IMR-90 (cell line): Measurements from ENCODE around the gene YBX1. TPM values are rescaled to one million over a fixed set of nuclear protein-coding genes. Genes with fewer than 3 reads are reported as not detected.

Experiments used
- ATAC-seq: fragments of 200-7000 bp; cut with Tn5 transposase; 2 replicates; pipeline ENCODE4 v1.9.1; 2020; ENCODE audit warnings: low read depth, mild to moderate bottlenecking, moderate library complexity
- BruUV-seq: library from RNA; stranded (reverse); fragments of 400-500 nt; replicated peaks from 2 replicates; lab custom pipeline; 2021; lab: Mats Ljungman, UMichigan
- CTCF ChIA-PET: fragments of 300-600 bp; formaldehyde crosslinking; extraction: SDS; loops from one replicate; lab custom pipeline; 2021; ENCODE audit warnings: antibody characterized with exemption; lab: Yijun Ruan, JAX
- POLR2A ChIA-PET: fragments of 300-600 bp; sonication (Branson Sonifier 250); formaldehyde crosslinking; loops from one replicate; lab custom pipeline; 2022; ENCODE audit warnings: antibody characterized with exemption; ENCODE audit not compliant: unreplicated experiment; lab: Charles Lee
- DNase-seq: peaks from one replicate; pipeline ENCODE4 v3.0.0; 2013
- H2AFZ ChIP-seq: replicated peaks from 2 replicates; pipeline ENCODE3; 2013; ENCODE audit warnings: low read length, mild to moderate bottlenecking; ENCODE audit not compliant: poor library complexity
- H2AK5ac ChIP-seq: 2 replicates; pipeline ENCODE4 v1.6.1; 2013; ENCODE audit warnings: low read depth, low read length, inconsistent platforms
- H2AK9ac ChIP-seq: replicated peaks from 2 replicates; pipeline ENCODE3; 2013; ENCODE audit warnings: mild to moderate bottlenecking, low read depth, low read length, moderate library complexity; ENCODE audit not compliant: poor library complexity
- H2BK120ac ChIP-seq: 2 replicates; pipeline ENCODE4 v1.6.1; 2013; ENCODE audit warnings: low read depth, low read length, inconsistent platforms
- H2BK15ac ChIP-seq: 3 replicates; pipeline ENCODE4 v1.6.1; 2013; ENCODE audit warnings: low read depth, low read length, inconsistent platforms
- H2BK20ac ChIP-seq: 2 replicates; pipeline ENCODE4 v1.6.1; 2013; ENCODE audit warnings: low read depth, mild to moderate bottlenecking, inconsistent platforms, low read length, moderate library complexity
- H2BK5ac ChIP-seq: 2 replicates; pipeline ENCODE4 v1.6.1; 2013; ENCODE audit warnings: mild to moderate bottlenecking, low read depth, low read length, inconsistent platforms; ENCODE audit not compliant: poor library complexity, severe bottlenecking
- H3K14ac ChIP-seq: replicated peaks from 2 replicates; pipeline ENCODE4 v1.6.1; 2013; ENCODE audit warnings: low read depth, low read length, inconsistent platforms
- H3K18ac ChIP-seq: 2 replicates; pipeline ENCODE4 v1.6.1; 2013; ENCODE audit warnings: low read depth, low read length, control low read depth
- H3K23ac ChIP-seq: 2 replicates; pipeline ENCODE4 v1.6.1; 2013; ENCODE audit warnings: low read depth, low read length, inconsistent platforms
- H3K27ac ChIP-seq: 2 replicates; pipeline ENCODE4 v1.5.1; 2013; ENCODE audit warnings: mild to moderate bottlenecking, control low read depth, low read length; ENCODE audit not compliant: insufficient read depth
- H3K27me3 ChIP-seq: 2 replicates; pipeline ENCODE4 v1.6.1; 2013; ENCODE audit warnings: low read length; ENCODE audit not compliant: control insufficient read depth, insufficient read depth
- H3K36me3 ChIP-seq: 2 replicates; pipeline ENCODE4 v1.6.1; 2013; ENCODE audit warnings: low read length, mixed read lengths; ENCODE audit not compliant: control insufficient read depth, insufficient read depth
- H3K4ac ChIP-seq: 2 replicates; pipeline ENCODE4 v1.6.1; 2013; ENCODE audit warnings: low read depth, low read length, inconsistent platforms
- H3K4me1 ChIP-seq: 2 replicates; pipeline ENCODE4 v1.6.1; 2013; ENCODE audit warnings: low read length, mixed read lengths; ENCODE audit not compliant: control insufficient read depth, insufficient read depth
- H3K4me2 ChIP-seq: 2 replicates; pipeline ENCODE4 v1.6.1; 2013; ENCODE audit warnings: low read depth, mild to moderate bottlenecking, control low read depth, low read length, moderate library complexity
- H3K4me3 ChIP-seq: 2 replicates; pipeline ENCODE4 v1.5.1; 2013; ENCODE audit warnings: low read depth, mild to moderate bottlenecking, control low read depth, low read length, moderate library complexity; ENCODE audit not compliant: insufficient read depth
- H3K56ac ChIP-seq: 2 replicates; pipeline ENCODE4 v1.6.1; 2013; ENCODE audit warnings: low read length, inconsistent platforms; ENCODE audit not compliant: insufficient read depth; ENCODE audit errors: extremely low read depth
- H3K79me1 ChIP-seq, 2 experiments: 2 replicates each; pipeline ENCODE4 v1.6.1; 2013; ENCODE audit warnings: low read length in 2 of 2, inconsistent platforms in 1 of 2, low read depth in 1 of 2
- H3K9ac ChIP-seq: 2 replicates; pipeline ENCODE4 v1.6.1; 2013; ENCODE audit warnings: low read depth, low read length, control low read depth
- H3K9me1 ChIP-seq: 2 replicates; pipeline ENCODE4 v1.6.1; 2013; ENCODE audit warnings: low read length, inconsistent platforms; ENCODE audit not compliant: insufficient read depth
- H3K9me3 ChIP-seq: 2 replicates; pipeline ENCODE4 v1.6.1; 2013; ENCODE audit warnings: low read length; ENCODE audit not compliant: control insufficient read depth, insufficient read depth
- H4K20me1 ChIP-seq: 2 replicates; pipeline ENCODE4 v1.6.1; 2013; ENCODE audit warnings: low read length, inconsistent platforms; ENCODE audit not compliant: insufficient read depth
- H4K5ac ChIP-seq: 2 replicates; pipeline ENCODE4 v1.6.1; 2013; ENCODE audit warnings: mild to moderate bottlenecking, low read depth, low read length, control low read depth
- H4K8ac ChIP-seq, 2 experiments: 2 replicates each; pipeline ENCODE4 v1.6.1; 2013; ENCODE audit warnings: low read depth in 2 of 2, low read length in 2 of 2, control low read depth in 1 of 2, inconsistent platforms in 1 of 2
- H4K91ac ChIP-seq: 2 replicates; pipeline ENCODE4 v1.6.1; 2013; ENCODE audit warnings: low read depth, low read length, inconsistent platforms; ENCODE audit not compliant: insufficient read depth
- ELK1 ChIP-seq: fragments of 150-350 bp; IDR thresholded peaks from 2 replicates; pipeline ENCODE4 v1.6.1; 2016; ENCODE audit warnings: low read depth, mild to moderate bottlenecking, low read length, moderate library complexity, borderline replicate concordance
- MAZ ChIP-seq: IDR thresholded peaks from 2 replicates; pipeline ENCODE4 v1.6.1; 2012; ENCODE audit warnings: low read depth, mild to moderate bottlenecking, low read length, improper control_type of control experiment, moderate library complexity, borderline replicate concordance
- NFE2L2 ChIP-seq: fragments of 150-350 bp; IDR thresholded peaks from 2 replicates; pipeline ENCODE4 v1.6.1; 2016; ENCODE audit warnings: low read depth, mild to moderate bottlenecking, low read length
- POLR2A ChIP-seq: IDR thresholded peaks from 2 replicates; pipeline ENCODE4 v1.6.1; 2012; ENCODE audit warnings: mild to moderate bottlenecking, low read depth, low read length
- WGBS, 2 experiments: methylation state at CpG; one replicate each; pipeline versions ENCODE4 v1.1.5 to v1.1.7; 2013; ENCODE audit warnings: missing lambda C conversion rate in 2 of 2; ENCODE audit not compliant: insufficient read length in 1 of 2; ENCODE audit errors: extremely low coverage in 2 of 2; 5-methylcytosine and 5-hydroxymethylcytosine counted together
- dilution Hi-C: fragments of 300-500 bp; cut with HindIII; formaldehyde crosslinking; loops from one replicate; pipeline ENCODE4 v1.14.3; 2018; ENCODE audit warnings: low sequenced_read_pairs; ENCODE audit not compliant: unreplicated experiment
- in situ Hi-C: fragments of 300-500 bp; cut with MboI; formaldehyde crosslinking; loops from 3 replicates; pipeline ENCODE4 v1.14.3; 2019; ENCODE audit warnings: low sequenced_read_pairs, inconsistent platforms, mixed read lengths
- intact Hi-C: fragments of 100-400 bp; cut with micrococcal nuclease; formaldehyde crosslinking; loops from 2 replicates; pipeline ENCODE4 v1.10.0; 2022
- polyA plus RNA-seq, 3 experiments: library from polyadenylated mRNA; depleted of rRNA; stranded (reverse); fragments of >200 nt; gene quantifications; 2 replicates each; pipeline ENCODE4 v1.2.3, GENCODE V29; 2012; ENCODE audit warnings: low replicate concordance in 1 of 3
- total RNA-seq: library from RNA; depleted of rRNA; stranded (reverse); fragments of >200 nt; gene quantifications from 2 replicates; pipeline ENCODE4 v1.2.3, GENCODE V29; 2012

YBX1 gene
- total and polyA plus RNA-seq, 2 of the 4 experiments (the other 2 are of a cell fraction) = 605 to 843 TPM

DNA sequence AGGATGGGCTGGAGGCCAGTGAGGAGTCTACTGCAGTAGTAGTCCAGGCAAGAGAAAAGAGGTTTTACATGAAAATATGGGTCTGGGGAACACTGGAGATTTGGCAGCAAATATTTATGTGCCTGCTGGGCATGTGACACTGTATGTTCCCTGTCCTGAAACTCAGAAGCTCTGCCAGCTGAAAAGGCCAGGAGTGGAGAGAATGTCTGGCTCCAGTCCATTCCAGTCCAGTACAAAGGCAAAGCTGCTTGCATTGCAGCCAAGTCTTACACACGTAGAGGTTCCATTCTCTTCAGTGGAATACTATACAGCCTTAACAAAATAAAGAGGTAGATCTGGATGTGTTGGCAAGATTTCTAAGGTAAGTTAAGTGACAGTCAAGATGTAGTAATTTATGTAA, 7.5 kb upstream of the YBX1 start:
- no peak for ATAC-seq
- intact Hi-C loops = no loop called here
- no peak for DNase-seq
- no peak overlapping the region for H2BK5ac ChIP-seq
- H3K27me3 ChIP-seq = no peaks in the 10 kb centered on the region
- no peak overlapping the region for H3K4ac ChIP-seq
- no peak overlapping the region for H3K23ac ChIP-seq
- H4K20me1 ChIP-seq = no peaks in the 10 kb centered on the region
- no peak overlapping the region for H2AK9ac ChIP-seq
- H4K8ac ChIP-seq = no peak overlapping the region
- H3K4me2 ChIP-seq = no peak overlapping the region
- no peak overlapping the region for H2AFZ ChIP-seq
- H3K9me3 ChIP-seq = no peaks in the 10 kb centered on the region
- no peak overlapping the region for H3K27ac ChIP-seq
- no peaks in the 10 kb centered on the region for H3K9me1 ChIP-seq
- no peaks in the 10 kb centered on the region; a peak in 1 of 4 replicates for H3K79me1 ChIP-seq
- dilution Hi-C loops = no loop called here
- H3K9ac ChIP-seq = no peak overlapping the region
- no peak overlapping the region for H2BK120ac ChIP-seq
- WGBS, 2 experiments = no CpG with 5 or more reads among the region's 1 CpG
- no peak overlapping the region for H4K5ac ChIP-seq
- no peak overlapping the region for H3K14ac ChIP-seq
- H3K4me1 ChIP-seq = no peaks in the 10 kb centered on the region; the same call in 1 of the 2 replicates
- H2AK5ac ChIP-seq = no peak overlapping the region
- H3K4me3 ChIP-seq = no peak overlapping the region
- H4K91ac ChIP-seq = no peak overlapping the region
- no peak overlapping the region for H3K56ac ChIP-seq
- no peak overlapping the region for H2BK20ac ChIP-seq
- H2BK15ac ChIP-seq = no peak overlapping the region
- H3K18ac ChIP-seq = no peak overlapping the region
- in situ Hi-C loops = no loop called here
- H3K36me3 ChIP-seq = peaks cover 8% of the 10 kb centered on the region; the same call in 1 of the 2 replicates
- ChIA-PET CTCF (no interaction called here), POLR2A (no interaction called here)
- TF ChIP-seq NFE2L2 = no peak
- no peak for TF ChIP-seq MAZ
- no peak for TF ChIP-seq ELK1
- no peak for TF ChIP-seq POLR2A
- no TSS peak for BruUV-seq
